Suprapubic skin (tissue), 4 donors: ENCODE data around the gene MYCBP. TPM values are rescaled to one million over a fixed set of nuclear protein-coding genes. Genes with fewer than 3 reads are reported as not detected.

ENCODE experiments used
- DNase-seq, 2 donors: peaks; one replicate each; pipeline ENCODE4 v3.0.0-alpha.2; 2019; ENCODE audit warnings: low spot score in 2 of 2
- H3K27ac ChIP-seq: fragments of 200-600 bp; sonication (generic); one replicate; pipeline ENCODE4 v1.5.1; 2019
- H3K27me3 ChIP-seq: fragments of 200-600 bp; sonication (generic); one replicate; pipeline ENCODE4 v1.5.1; 2019
- H3K36me3 ChIP-seq: fragments of 200-600 bp; sonication (generic); one replicate; pipeline ENCODE4 v1.5.1; 2019
- H3K4me1 ChIP-seq: fragments of 200-600 bp; sonication (generic); one replicate; pipeline ENCODE4 v1.5.1; 2019
- H3K4me3 ChIP-seq: fragments of 200-600 bp; sonication (generic); one replicate; pipeline ENCODE4 v1.5.1; 2019; ENCODE audit warnings: mild to moderate bottlenecking
- H3K9me3 ChIP-seq: fragments of 200-600 bp; sonication (generic); one replicate; pipeline ENCODE4 v1.5.1; 2019
- EP300 ChIP-seq: sonication (generic); formaldehyde crosslinking; IDR thresholded peaks from one replicate; pipeline ENCODE4 v1.6.1; 2017; ENCODE audit warnings: antibody characterized with exemption
- POLR2A ChIP-seq, 2 donors: fragments of 450-650 bp; IDR thresholded peaks; one replicate each; pipeline ENCODE4 v1.6.1; 2017; ENCODE audit warnings: antibody characterized with exemption in 2 of 2, mild to moderate bottlenecking in 2 of 2, moderate library complexity in 2 of 2
- POLR2AphosphoS5 ChIP-seq, 3 donors: sonication (generic); formaldehyde crosslinking; IDR thresholded peaks; one replicate each; pipeline ENCODE4 v1.6.1; 2017; ENCODE audit warnings: antibody characterized with exemption in 3 of 3
- WGBS: methylation state at CpG from one replicate; pipeline ENCODE4 v1.1.5; 2018; 5-methylcytosine and 5-hydroxymethylcytosine counted together
- total RNA-seq, 4 donors: library from RNA; depleted of rRNA; stranded (reverse); fragments of >200 nt; gene quantifications; one replicate each; pipeline ENCODE4 v1.1.0, GENCODE V29; 2016
- TF ChIP-seq, protein P1 (sequence below), 2 donors: fragments of 200-600 bp in 1 of 2; fragments of 450-650 bp in 1 of 2; sonication (generic) in 1 of 2; IDR thresholded peaks; one replicate each; pipeline ENCODE4 v1.5.1; 2016 to 2019; ENCODE audit warnings: antibody characterized with exemption in 2 of 2, mild to moderate bottlenecking in 1 of 2, moderate library complexity in 1 of 2

The MYCBP gene
- total RNA-seq, 4 donors from 2014 or later: 6.9 to 21.2 (median 19.7) TPM

DNA sequence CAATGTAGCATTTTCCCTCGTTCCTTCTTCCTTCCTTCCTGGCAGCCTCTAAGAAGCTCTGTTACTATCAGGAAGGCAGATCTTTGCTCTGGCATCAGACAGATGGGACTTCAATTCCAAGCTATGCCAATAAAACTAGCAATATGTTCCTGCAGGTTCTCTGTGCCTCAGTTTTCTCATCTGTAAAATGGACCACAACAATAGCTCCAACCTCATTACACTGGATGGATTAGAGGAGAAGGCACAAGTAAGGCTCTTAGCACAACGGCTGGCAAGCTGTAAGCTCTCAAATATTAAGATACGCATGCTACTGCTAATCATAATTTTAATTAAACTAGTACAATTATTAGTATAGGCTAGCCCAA is 40.8 kb downstream of the MYCBP start:
- DNase-seq: no peak
- no peak overlapping the region for H3K4me3 ChIP-seq
- TF ChIP-seq, protein P1, sequence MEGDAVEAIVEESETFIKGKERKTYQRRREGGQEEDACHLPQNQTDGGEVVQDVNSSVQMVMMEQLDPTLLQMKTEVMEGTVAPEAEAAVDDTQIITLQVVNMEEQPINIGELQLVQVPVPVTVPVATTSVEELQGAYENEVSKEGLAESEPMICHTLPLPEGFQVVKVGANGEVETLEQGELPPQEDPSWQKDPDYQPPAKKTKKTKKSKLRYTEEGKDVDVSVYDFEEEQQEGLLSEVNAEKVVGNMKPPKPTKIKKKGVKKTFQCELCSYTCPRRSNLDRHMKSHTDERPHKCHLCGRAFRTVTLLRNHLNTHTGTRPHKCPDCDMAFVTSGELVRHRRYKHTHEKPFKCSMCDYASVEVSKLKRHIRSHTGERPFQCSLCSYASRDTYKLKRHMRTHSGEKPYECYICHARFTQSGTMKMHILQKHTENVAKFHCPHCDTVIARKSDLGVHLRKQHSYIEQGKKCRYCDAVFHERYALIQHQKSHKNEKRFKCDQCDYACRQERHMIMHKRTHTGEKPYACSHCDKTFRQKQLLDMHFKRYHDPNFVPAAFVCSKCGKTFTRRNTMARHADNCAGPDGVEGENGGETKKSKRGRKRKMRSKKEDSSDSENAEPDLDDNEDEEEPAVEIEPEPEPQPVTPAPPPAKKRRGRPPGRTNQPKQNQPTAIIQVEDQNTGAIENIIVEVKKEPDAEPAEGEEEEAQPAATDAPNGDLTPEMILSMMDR (IDR thresholded peaks at IDR 0.05): no peak
- TF ChIP-seq EP300: no peak
- TF ChIP-seq POLR2A (IDR thresholded peaks at IDR 0.05): no peak
- no peak for TF ChIP-seq POLR2AphosphoS5 (IDR thresholded peaks at IDR 0.05)
- H3K36me3 ChIP-seq: no peaks in the 10 kb centered on the region
- H3K27ac ChIP-seq: no peak overlapping the region
- peaks cover 5% of the 10 kb centered on the region for H3K4me1 ChIP-seq
- no peaks in the 10 kb centered on the region for H3K9me3 ChIP-seq
- 86% methylated on average over 3 of the region's 3 CpGs for WGBS
- H3K27me3 ChIP-seq: peaks cover 4% of the 10 kb centered on the region

DNA sequence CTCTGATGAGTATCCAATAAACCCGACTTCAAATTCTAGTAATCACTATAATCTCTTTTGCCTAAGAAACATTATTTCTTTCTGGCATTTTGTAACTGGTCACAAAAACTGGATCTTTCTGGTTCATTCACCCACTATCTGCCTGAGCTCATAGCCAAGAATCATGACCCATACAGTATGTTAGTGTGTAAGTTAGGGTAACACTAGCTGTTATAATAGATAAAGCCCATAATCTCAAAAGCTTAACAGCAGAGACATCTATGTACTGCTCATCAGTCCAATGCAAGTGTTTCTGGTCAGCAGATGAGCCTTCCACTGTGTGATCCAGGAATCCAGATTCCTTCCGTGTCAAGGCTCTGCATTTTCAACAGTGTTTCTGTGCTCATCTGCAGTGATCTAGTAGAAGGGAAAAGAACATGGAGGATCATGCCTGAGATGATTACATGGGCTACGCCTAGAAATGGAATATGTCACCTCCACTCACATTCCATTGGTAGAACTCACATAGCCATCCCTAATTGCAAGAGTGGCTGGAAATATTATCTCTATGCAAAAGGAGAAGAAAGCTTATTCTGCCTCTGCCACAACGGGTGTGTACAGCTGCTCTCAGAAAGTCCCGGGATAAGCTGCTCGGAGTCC is 41.3 kb downstream of the MYCBP start:
- 74% methylated on average over 6 of the region's 6 CpGs for whole genome bisulfite sequencing
- Histone ChIP-seq H3K27ac (no peak overlapping the region), H3K4me1 (peaks cover 5% of the 10 kb centered on the region), H3K36me3 (no peaks in the 10 kb centered on the region), H3K9me3 (no peaks in the 10 kb centered on the region), H3K4me3 (no peak overlapping the region), H3K27me3 (peaks cover 4% of the 10 kb centered on the region)
- no peak for DNase-seq
- TF ChIP-seq, protein P1 (IDR thresholded peaks at IDR 0.05): no peak

DNA sequence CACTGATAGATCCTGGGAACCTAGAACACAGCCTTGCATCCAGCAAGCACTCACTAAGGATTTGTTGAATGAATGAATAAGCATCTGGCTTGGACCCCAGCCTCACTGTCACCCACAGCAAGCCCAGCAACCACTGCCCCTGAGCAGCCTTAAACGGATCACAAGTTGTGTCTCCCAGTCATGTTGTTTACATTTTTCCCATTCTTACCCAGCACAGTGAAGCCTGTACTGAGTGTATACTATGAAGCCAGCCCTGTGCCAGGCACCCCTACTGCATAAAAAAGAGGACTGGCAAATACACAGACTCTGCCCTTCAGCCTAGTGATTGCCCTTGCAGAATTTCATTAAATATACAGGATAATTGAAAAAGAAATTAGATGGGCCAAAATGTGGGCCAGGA is 43.8 kb downstream of the MYCBP start:
- Histone ChIP-seq H3K4me1 (no peaks in the 10 kb centered on the region), H3K36me3 (no peaks in the 10 kb centered on the region), H3K27me3 (peaks cover 12% of the 10 kb centered on the region), H3K9me3 (no peaks in the 10 kb centered on the region), H3K27ac (no peak overlapping the region), H3K4me3 (no peak overlapping the region)
- DNase-seq: no peak
- TF ChIP-seq EP300: no peak
- TF ChIP-seq POLR2AphosphoS5 (IDR thresholded peaks at IDR 0.05): no peak
- TF ChIP-seq POLR2A (IDR thresholded peaks at IDR 0.05): no peak
- TF ChIP-seq, protein P1 (IDR thresholded peaks at IDR 0.05): no peak
- WGBS: 47% methylated on average over 1 of the region's 1 CpG

DNA sequence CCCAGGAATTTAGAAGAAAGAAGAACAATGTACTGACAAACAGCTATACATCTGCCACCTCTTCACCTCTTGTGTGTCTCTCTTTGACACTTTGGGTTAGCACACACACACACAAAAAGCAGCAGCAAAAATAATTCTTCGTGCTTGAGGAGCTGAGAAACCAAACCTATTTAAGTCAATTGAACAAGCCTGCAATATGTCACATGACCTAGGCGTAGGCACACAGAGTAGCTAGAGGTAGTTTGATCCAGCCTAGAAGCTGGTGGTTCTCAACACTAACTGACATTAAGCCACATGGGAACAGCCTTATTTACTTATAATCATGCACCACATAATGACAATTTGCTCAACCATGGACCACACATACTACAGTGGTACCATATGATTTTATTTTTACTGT is 45.8 kb downstream of the MYCBP start:
- TF ChIP-seq POLR2AphosphoS5 (IDR thresholded peaks at IDR 0.05) (no peak), EP300 (no peak), POLR2A (IDR thresholded peaks at IDR 0.05) (no peak)
- TF ChIP-seq, protein P1 (IDR thresholded peaks at IDR 0.05): no peak
- no peak overlapping the region for H3K4me3 ChIP-seq
- H3K27ac ChIP-seq: no peak overlapping the region
- H3K9me3 ChIP-seq: no peaks in the 10 kb centered on the region
- no peaks in the 10 kb centered on the region for H3K36me3 ChIP-seq
- DNase-seq: no peak
- H3K4me1 ChIP-seq: no peaks in the 10 kb centered on the region
- WGBS: 77% methylated on average over 2 of the region's 2 CpGs
- H3K27me3 ChIP-seq: peaks cover 21% of the 10 kb centered on the region

DNA sequence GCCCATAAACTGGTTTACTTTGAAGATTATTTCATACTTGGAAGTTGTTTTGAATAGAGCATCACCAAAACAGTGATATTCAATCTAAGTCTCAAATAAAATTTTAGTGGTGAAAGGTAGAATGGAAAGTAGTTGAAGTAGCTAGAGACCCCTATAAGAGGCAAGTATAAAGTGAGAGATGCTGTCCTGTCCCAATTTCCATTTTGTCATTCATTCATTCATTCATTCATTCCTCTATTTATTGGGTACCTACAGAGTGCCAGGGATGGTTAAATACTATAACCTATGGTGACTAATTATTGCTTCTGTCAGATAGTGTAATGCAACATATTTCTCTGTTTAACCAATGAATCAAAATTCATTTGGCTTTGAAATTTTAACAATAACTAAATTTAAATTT is 46.3 kb downstream of the MYCBP start:
- H3K9me3 ChIP-seq: no peaks in the 10 kb centered on the region
- TF ChIP-seq, protein P1 (IDR thresholded peaks at IDR 0.05): no peak
- TF ChIP-seq POLR2A (IDR thresholded peaks at IDR 0.05) (no peak), POLR2AphosphoS5 (IDR thresholded peaks at IDR 0.05) (no peak), EP300 (no peak)
- peaks cover 23% of the 10 kb centered on the region for H3K27me3 ChIP-seq
- no peaks in the 10 kb centered on the region for H3K4me1 ChIP-seq
- H3K36me3 ChIP-seq: no peaks in the 10 kb centered on the region
- DNase-seq: no peak
- no peak overlapping the region for H3K4me3 ChIP-seq
- no peak overlapping the region for H3K27ac ChIP-seq
